ENCODE data around the gene AVPR2.

AVPR2 gene

GRCh38 chrX:153921511-153922446 lies 17.3 kb downstream of the AVPR2 start:
- TF ChIP-seq POLR2A (IDR thresholded peaks at IDR 0.05; ENCODE audit: low read length) (no peak), GATA1 (IDR thresholded peaks at IDR 0.05; ENCODE audit: low read depth, low read length) (no peak)

GRCh38 chrX:153922932-153923857 lies 18.7 kb downstream of the AVPR2 start:
- TF ChIP-seq POLR2A (IDR thresholded peaks at IDR 0.05; ENCODE audit: low read length) (no peak), GATA1 (IDR thresholded peaks at IDR 0.05; ENCODE audit: low read depth, low read length) (no peak)
- peak in 1 of 2 experiments; percentile 27 for DNase-seq

More at GRCh38 chrX:153921511-153922446, 17.3 kb downstream of the AVPR2 start:
- DNase-seq, result no peak

GRCh38 chrX:153924149-153924861 lies 19.8 kb downstream of the AVPR2 start:
- TF ChIP-seq POLR2A (IDR thresholded peaks at IDR 0.05; ENCODE audit: low read length) (no peak), GATA1 (IDR thresholded peaks at IDR 0.05; ENCODE audit: low read depth, low read length) (no peak)
- DNase-seq, result peak; percentile 48 to 54

GRCh38 chrX:153925387-153925738 lies 20.9 kb downstream of the AVPR2 start:
- DNase-seq, result no peak

GRCh38 chrX:153925739-153926551 lies 21.5 kb downstream of the AVPR2 start, which contains the start of gene ARHGAP4:
TSS of gene ARHGAP4 (minus strand) at chrX:153926264. CDS start at chrX:153926202, 62 bp downstream.
- DNase-seq, result peak; percentile 44 to 56
- TF ChIP-seq POLR2A (IDR thresholded peaks at IDR 0.05; ENCODE audit: low read length) (peak; percentile 57), GATA1 (IDR thresholded peaks at IDR 0.05; ENCODE audit: low read depth, low read length) (no peak)

More at GRCh38 chrX:153925387-153925738, 20.9 kb downstream of the AVPR2 start:
- no peak for TF ChIP-seq POLR2A (IDR thresholded peaks at IDR 0.05; ENCODE audit: low read length)
- no peak for TF ChIP-seq GATA1 (IDR thresholded peaks at IDR 0.05; ENCODE audit: low read depth, low read length)

- DNase-seq, result no peak
- TF ChIP-seq GATA1 (IDR thresholded peaks at IDR 0.05; ENCODE audit: low read depth, low read length) (no peak), POLR2A (IDR thresholded peaks at IDR 0.05; ENCODE audit: low read length) (no peak)
Observed at GRCh38 chrX:153926552-153926857, 22.0 kb downstream of the AVPR2 start.

GRCh38 chrX:153926858-153927671 lies 22.6 kb downstream of the AVPR2 start:
- DNase-seq, result peak; percentile 30 to 35
- no peak for TF ChIP-seq POLR2A (IDR thresholded peaks at IDR 0.05; ENCODE audit: low read length)
- no peak for TF ChIP-seq GATA1 (IDR thresholded peaks at IDR 0.05; ENCODE audit: low read depth, low read length)

- DNase-seq, result peak; percentile 60 to 63
- no peak for TF ChIP-seq GATA1 (IDR thresholded peaks at IDR 0.05; ENCODE audit: low read depth, low read length)
- TF ChIP-seq POLR2A (IDR thresholded peaks at IDR 0.05; ENCODE audit: low read length), result no peak
Observed at GRCh38 chrX:153927672-153927921, 23.1 kb downstream of the AVPR2 start.

- peak; percentile 97 for DNase-seq
- TF ChIP-seq GATA1 (IDR thresholded peaks at IDR 0.05; ENCODE audit: low read depth, low read length), result no peak
- peak; percentile 83 for TF ChIP-seq POLR2A (IDR thresholded peaks at IDR 0.05; ENCODE audit: low read length)
Observed at GRCh38 chrX:153927922-153928760, 23.7 kb downstream of the AVPR2 start.

GRCh38 chrX:153928846-153929245 lies 24.4 kb downstream of the AVPR2 start:
- no peak for TF ChIP-seq GATA1 (IDR thresholded peaks at IDR 0.05; ENCODE audit: low read depth, low read length)
- TF ChIP-seq POLR2A (IDR thresholded peaks at IDR 0.05; ENCODE audit: low read length), result no peak
- DNase-seq, result no peak

GRCh38 chrX:153929576-153929975 lies 25.1 kb downstream of the AVPR2 start:
- no peak for DNase-seq

More at GRCh38 chrX:153929576-153929975, 25.1 kb downstream of the AVPR2 start:
- TF ChIP-seq POLR2A (IDR thresholded peaks at IDR 0.05; ENCODE audit: low read length) (no peak), GATA1 (IDR thresholded peaks at IDR 0.05; ENCODE audit: low read depth, low read length) (no peak)
